ENCODE data around the gene DLEU7. TPM values are rescaled to one million over a fixed set of nuclear protein-coding genes. Genes with fewer than 3 reads are reported as not detected.

The DLEU7 gene
- total and polyA plus RNA-seq, 9 of the 15 experiments (the other 6 are each of a cell fraction or from before 2014, with no cell fraction given), result 0.03 to 0.06 TPM; not detected in 7

- TF ChIP-seq GABPA (tag; conservative IDR thresholded peaks at IDR 0.05; ENCODE audit: low read depth) (no peak), CREM (IDR thresholded peaks at IDR 0.05; ENCODE audit: low read depth) (no peak)
These were observed 7.0 kb upstream of the DLEU7 start (continued) for GRCh38 chr13:50850445-50850844.

DNA sequence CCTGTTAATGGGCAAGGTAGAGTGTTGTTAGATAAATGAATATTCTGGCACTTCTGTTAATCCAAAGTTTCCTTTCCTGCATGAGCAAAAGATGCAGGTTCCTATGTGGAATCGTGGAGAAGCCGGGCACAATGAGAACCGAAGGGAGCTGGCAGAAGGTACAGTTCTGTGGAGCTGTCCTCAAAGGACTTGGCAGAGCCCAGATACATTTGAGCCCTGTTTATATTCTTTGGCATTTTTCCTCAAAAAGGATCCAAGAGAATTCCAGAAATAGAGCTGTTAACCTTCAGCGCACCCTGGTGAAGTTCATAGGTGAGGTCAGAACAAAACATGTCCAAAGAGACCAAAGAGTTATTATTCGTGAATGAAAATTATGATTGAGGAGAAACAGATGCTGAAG is 4.0 kb upstream of the DLEU7 start:
- intact Hi-C loops (cut with micrococcal nuclease) (no loop called here), in situ Hi-C loops (cut with MboI) (no loop called here)
- Histone ChIP-seq H4K20me1 (replicated peaks; ENCODE audit: control insufficient read depth, insufficient read depth, low read length) (no peaks in the 10 kb centered on the region), H3K79me2 (ENCODE audit: control insufficient read depth, insufficient read depth, low read length) (no peaks in the 10 kb centered on the region), H3K9ac (ENCODE audit: insufficient read depth in 1 of 2, low read depth in 2 of 2, low read length in 2 of 2) (no peak overlapping the region), H3K4me1 (replicated peaks in 1 of 2; ENCODE audit: control insufficient read depth in 2 of 2, insufficient read depth in 2 of 2, low read length in 2 of 2) (no peaks in the 10 kb centered on the region), H3K27ac (ENCODE audit: extremely low read depth, low read depth, low read length) (no peak overlapping the region), H3K27me3 (ENCODE audit: control insufficient read depth in 2 of 2, insufficient read depth in 2 of 2, low read length in 2 of 2) (no peaks in the 10 kb centered on the region; a peak in 1 of 5 replicates), H3K36me3 (ENCODE audit: control insufficient read depth, insufficient read depth, low read length) (no peaks in the 10 kb centered on the region), H2AFZ (ENCODE audit: low read depth, low read length) (no peak overlapping the region), H3K4me3 (no peak overlapping the region), H3K4me2 (ENCODE audit: insufficient read depth, low read length) (no peak overlapping the region), H3K9me3 (replicated peaks; ENCODE audit: control insufficient read depth, insufficient read depth, low read depth, low read length) (no peaks in the 10 kb centered on the region), H3K9me1 (ENCODE audit: control insufficient read depth, insufficient read depth, low read length) (no peaks in the 10 kb centered on the region)
- WGBS (ENCODE audit: insufficient coverage, low coverage, missing lambda C conversion rate), result 0% methylated on average over 5 of the region's 5 CpGs
- DNase-seq (ENCODE audit: extremely low read depth in 1 of 4, low spot score in 3 of 4) (no peak), FAIRE-seq (no peak), ATAC-seq (no peak)
- CTCF ChIA-PET (ENCODE audit: low intra/inter-chr PET ratio), result no interaction called here
- no TSS peak for BruUV-seq (replicated peaks)
- TF ChIP-seq HIVEP1 (CRISPR knock-in tag; IDR thresholded peaks at IDR 0.05), result no peak
- TF ChIP-seq ETV1 (tag; conservative IDR thresholded peaks at IDR 0.05; ENCODE audit: low read depth), result no peak
- TF ChIP-seq IRF1 (CRISPR knock-in tag; IDR thresholded peaks at IDR 0.05; ENCODE audit: borderline replicate concordance), result no peak
- TF ChIP-seq CTBP1 (IDR thresholded peaks at IDR 0.05; ENCODE audit: borderline replicate concordance), result no peak
- no peak for TF ChIP-seq ZNF609 (CRISPR knock-in tag; IDR thresholded peaks at IDR 0.05; ENCODE audit: borderline replicate concordance)
- TF ChIP-seq MCM7 (IDR thresholded peaks at IDR 0.05), result no peak
- no peak for TF ChIP-seq ZNF175 (CRISPR knock-in tag; IDR thresholded peaks at IDR 0.05; ENCODE audit: low read depth)
- TF ChIP-seq TAF1 (IDR thresholded peaks at IDR 0.05; ENCODE audit: control insufficient read depth, extremely low read depth, insufficient read depth, low read length, severe bottlenecking), result no peak
- TF ChIP-seq STAG1 (CRISPR knock-in tag; IDR thresholded peaks at IDR 0.05; ENCODE audit: borderline replicate concordance), result no peak
- TF ChIP-seq ZBTB34 (CRISPR knock-in tag; IDR thresholded peaks at IDR 0.05), result no peak
- TF ChIP-seq MECOM (CRISPR knock-in tag; IDR thresholded peaks at IDR 0.05), result no peak
- TF ChIP-seq SLC30A9 (CRISPR knock-in tag; IDR thresholded peaks at IDR 0.05), result no peak
- POLR2A ChIA-PET, result no interaction called here

All from K562 (cell line).